HG02610 (cell line): Measurements from ENCODE around the gene ARMC5.
"Not testable (repeated sequence)": the region's sequence is repeated elsewhere in the genome, so short reads cannot be mapped to it uniquely, and the experiment has no call there.

Source experiments
- ATAC-seq: cut with Tn5 transposase; IDR thresholded peaks from one replicate; pipeline ENCODE4 v1.9.1; 2021; ENCODE audit warnings: mild to moderate bottlenecking, moderate library complexity; ENCODE audit not compliant: unreplicated experiment

Gene ARMC5

GRCh38 chr16:31493506-31494125 lies 34.3 kb downstream of the ARMC5 start:
- no peak for ATAC-seq

GRCh38 chr16:31496670-31497069 lies 37.4 kb downstream of the ARMC5 start:
- ATAC-seq = no peak

GRCh38 chr16:31498493-31498892 lies 39.2 kb downstream of the ARMC5 start:
- ATAC-seq = no peak

GRCh38 chr16:31499928-31500327 lies 40.6 kb downstream of the ARMC5 start:
- no peak for ATAC-seq

- ATAC-seq = no peak
Measured at GRCh38 chr16:31501226-31501965, 42.1 kb downstream of the ARMC5 start.

GRCh38 chr16:31501966-31502348 lies 42.7 kb downstream of the ARMC5 start:
- ATAC-seq = no peak

GRCh38 chr16:31502981-31503380 lies 43.7 kb downstream of the ARMC5 start:
- no peak for ATAC-seq

GRCh38 chr16:31503555-31503954 lies 44.3 kb downstream of the ARMC5 start:
- not testable (repeated sequence) for ATAC-seq

GRCh38 chr16:31504159-31504558 lies 44.9 kb downstream of the ARMC5 start:
- ATAC-seq = no peak

- ATAC-seq = peak; percentile 78
Measured at GRCh38 chr16:31505483-31505882, 46.2 kb downstream of the ARMC5 start.

- no peak for ATAC-seq
Measured at GRCh38 chr16:31507617-31507928, 48.3 kb downstream of the ARMC5 start.

- ATAC-seq = peak; percentile 79
Measured at GRCh38 chr16:31507929-31508705, 48.8 kb downstream of the ARMC5 start, which contains the start of gene RUSF1. RUSF1 (minus strand) TSS chr16:31508391; CDS start chr16:31508373, 18 bp downstream.

GRCh38 chr16:31508706-31509195 lies 49.5 kb downstream of the ARMC5 start:
- ATAC-seq = no peak

GRCh38 chr16:31513126-31513525 lies 53.8 kb downstream of the ARMC5 start:
- no peak for ATAC-seq

GRCh38 chr16:31513884-31514283 lies 54.6 kb downstream of the ARMC5 start:
- no peak for ATAC-seq
